ENCODE data around the gene NBEAL2.

DNA sequence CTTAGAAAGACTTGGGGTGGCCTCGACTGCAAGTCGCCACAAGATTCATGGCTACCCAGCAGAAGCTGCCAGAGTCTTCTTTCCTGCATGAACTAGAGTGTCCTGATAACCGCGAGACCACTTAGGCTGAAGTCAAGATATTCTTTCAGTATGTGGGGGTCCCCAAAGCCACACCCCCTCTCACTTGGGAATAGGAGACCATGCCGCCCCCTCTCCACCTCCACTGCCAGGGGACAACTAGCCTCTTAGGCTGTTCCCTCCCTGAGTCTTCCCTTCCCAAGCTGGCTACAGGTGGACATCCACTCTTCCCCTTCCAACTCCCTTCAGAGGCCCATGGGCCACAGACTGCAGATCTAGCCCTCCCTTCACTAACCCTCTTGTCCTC is 1.7 kb upstream of the NBEAL2 start:
- TF ChIP-seq CTCF (IDR thresholded peaks at IDR 0.05) (no peak), POLR2A (IDR thresholded peaks at IDR 0.05) (no peak)
